ENCODE data around the gene NDFIP2. TPM values are rescaled to one million over a fixed set of nuclear protein-coding genes. Genes with fewer than 3 reads are reported as not detected.

NDFIP2 gene
- total RNA-seq, 1 donor, result 41.0 TPM

DNA sequence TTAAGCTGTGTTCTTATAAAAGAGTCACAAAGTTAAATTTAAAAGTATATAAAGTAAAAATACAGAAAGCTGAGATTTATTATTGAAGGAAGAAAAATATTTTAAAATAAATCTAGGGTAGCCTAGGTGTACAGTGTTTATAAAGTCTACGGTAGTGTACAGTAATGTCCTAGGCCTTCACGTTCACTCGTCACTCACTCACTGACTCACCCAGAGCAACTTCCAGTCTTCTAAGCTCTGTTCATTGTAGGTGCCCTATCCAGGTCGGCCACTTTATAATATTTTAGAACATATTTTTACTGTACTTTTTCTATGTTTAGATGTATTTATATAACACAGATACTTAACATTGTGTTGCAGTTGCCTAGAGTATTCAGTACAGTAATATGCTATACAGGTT lies 47.4 kb downstream of the NDFIP2 start:
- no peak overlapping the region for H3K4me3 ChIP-seq (ENCODE audit: low read depth, low read length)
- TF ChIP-seq, protein P1, sequence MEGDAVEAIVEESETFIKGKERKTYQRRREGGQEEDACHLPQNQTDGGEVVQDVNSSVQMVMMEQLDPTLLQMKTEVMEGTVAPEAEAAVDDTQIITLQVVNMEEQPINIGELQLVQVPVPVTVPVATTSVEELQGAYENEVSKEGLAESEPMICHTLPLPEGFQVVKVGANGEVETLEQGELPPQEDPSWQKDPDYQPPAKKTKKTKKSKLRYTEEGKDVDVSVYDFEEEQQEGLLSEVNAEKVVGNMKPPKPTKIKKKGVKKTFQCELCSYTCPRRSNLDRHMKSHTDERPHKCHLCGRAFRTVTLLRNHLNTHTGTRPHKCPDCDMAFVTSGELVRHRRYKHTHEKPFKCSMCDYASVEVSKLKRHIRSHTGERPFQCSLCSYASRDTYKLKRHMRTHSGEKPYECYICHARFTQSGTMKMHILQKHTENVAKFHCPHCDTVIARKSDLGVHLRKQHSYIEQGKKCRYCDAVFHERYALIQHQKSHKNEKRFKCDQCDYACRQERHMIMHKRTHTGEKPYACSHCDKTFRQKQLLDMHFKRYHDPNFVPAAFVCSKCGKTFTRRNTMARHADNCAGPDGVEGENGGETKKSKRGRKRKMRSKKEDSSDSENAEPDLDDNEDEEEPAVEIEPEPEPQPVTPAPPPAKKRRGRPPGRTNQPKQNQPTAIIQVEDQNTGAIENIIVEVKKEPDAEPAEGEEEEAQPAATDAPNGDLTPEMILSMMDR (IDR thresholded peaks at IDR 0.05; ENCODE audit: insufficient read depth, low read length), result no peak
- no peak for DNase-seq (ENCODE audit: low read depth)

DNA sequence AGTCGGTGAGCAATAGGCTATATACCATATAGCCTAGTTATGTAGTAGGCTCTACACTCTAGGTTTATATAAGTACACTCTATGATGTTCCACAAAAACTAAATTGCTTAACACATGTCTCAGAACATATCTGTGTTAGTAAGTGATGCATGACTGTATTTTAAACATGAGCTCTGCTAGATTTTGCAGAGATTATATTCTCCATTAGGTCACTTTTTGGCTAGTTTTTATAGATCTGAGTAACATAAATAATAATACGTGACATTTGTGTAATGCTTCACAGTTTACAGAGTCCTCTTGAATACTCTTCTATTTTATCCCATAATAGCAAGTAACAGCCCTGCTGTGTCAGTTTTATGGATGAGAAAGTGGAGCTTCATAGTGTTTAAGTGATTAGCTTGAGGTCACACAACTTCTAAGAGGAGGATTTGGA lies 47.8 kb downstream of the NDFIP2 start:
- no peak overlapping the region for H3K4me3 ChIP-seq (ENCODE audit: low read depth, low read length)
- no peak for DNase-seq (ENCODE audit: low read depth)
- TF ChIP-seq, protein P1 (IDR thresholded peaks at IDR 0.05; ENCODE audit: insufficient read depth, low read length), result no peak

DNA sequence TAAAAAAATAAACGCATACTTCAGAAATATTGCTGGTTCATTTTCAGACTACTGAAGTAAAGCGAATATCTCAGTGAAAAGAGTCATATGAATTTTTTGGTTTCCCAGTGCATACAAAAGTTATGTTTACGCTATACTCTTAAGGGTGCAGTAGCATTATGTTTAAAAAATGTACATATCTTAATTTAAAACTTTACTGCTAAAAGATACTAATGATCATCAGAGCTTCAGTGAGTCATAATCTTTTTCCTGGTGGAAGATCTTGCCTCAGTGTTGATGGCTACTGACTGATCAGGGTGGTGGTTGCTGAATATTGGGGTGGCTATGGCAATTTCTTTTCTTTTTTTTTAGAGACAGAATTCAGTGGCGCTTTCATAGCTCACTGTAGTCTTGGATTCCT lies 48.9 kb downstream of the NDFIP2 start:
- DNase-seq (ENCODE audit: low read depth), result no peak
- TF ChIP-seq, protein P1 (IDR thresholded peaks at IDR 0.05; ENCODE audit: insufficient read depth, low read length), result no peak
- no peak overlapping the region for H3K4me3 ChIP-seq (ENCODE audit: low read depth, low read length)

DNA sequence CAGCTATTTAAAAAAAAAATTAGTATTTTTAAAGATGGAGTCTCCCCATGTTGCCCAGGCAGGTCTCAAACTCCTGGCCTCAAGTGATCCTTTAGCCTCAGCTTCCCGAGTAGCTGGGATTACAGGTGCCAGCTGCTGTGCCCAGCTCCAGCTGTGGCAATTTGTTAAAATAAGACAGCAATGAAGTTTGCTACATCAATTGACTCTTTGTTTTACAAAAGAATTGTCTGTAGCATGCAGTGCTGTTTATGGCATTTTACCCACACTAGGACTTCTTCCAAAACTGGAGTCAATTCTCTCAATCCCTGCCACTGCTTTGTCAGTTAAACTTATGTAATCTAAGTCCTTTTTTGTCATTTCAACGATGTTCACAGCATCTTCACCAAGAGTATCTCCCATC lies 49.3 kb downstream of the NDFIP2 start:
- TF ChIP-seq, protein P1 (IDR thresholded peaks at IDR 0.05; ENCODE audit: insufficient read depth, low read length), result no peak
- no peak for DNase-seq (ENCODE audit: low read depth)
- no peak overlapping the region for H3K4me3 ChIP-seq (ENCODE audit: low read depth, low read length)

DNA sequence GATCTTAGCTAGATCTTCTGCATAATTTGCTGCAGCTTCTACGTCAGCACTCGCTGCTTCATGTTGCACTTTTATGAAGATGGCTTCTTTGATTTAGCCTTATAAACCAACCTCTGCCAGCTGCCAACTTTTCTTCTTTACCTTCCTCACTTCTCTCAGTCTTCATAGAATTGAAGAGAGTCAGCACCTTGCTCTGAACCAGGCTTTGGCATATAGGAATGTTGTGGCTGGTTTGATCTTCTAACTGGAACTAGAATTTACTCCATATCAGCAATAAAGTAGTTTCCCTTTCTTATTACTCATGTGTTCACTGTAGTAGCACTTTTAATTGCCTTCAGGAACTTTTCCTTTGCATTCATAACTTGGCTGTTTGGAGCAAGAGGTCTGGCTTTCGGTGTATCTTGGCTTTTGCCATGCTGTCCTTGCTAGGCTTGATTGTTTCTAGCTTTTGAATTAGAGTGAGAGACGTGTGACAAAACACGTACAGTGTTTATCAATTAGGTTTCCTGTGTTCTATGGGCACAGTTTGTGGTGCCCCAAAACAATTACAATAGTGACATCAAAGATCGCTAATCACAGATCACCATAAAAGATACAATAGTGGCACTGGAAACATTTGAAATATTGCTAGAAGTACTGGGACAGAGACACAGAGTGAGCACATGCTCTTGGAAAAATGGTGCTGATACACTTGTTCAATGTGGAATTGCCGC lies 50.7 kb downstream of the NDFIP2 start:
- TF ChIP-seq, protein P1 (IDR thresholded peaks at IDR 0.05; ENCODE audit: insufficient read depth, low read length), result no peak
- no peak for DNase-seq (ENCODE audit: low read depth)

DNA sequence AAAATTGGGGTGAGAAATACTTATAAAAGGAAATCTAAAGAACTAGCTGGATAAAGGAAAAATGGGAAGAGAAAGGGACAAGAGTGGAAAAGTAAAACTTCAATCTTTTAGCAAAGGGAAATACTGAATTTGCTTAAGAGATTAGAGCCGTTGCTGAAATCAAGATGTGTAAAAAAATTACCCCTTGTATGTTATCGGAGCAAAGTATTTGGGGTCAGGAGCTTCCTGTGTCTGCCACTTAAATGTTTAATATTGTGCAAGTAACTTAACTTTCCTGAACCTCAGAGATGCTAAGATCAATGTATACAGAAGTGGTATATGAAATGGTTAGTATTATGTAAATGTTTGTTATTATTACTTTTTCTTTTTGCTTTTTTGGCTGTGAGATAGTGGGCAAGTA lies 51.6 kb downstream of the NDFIP2 start:
- TF ChIP-seq, protein P1 (IDR thresholded peaks at IDR 0.05; ENCODE audit: insufficient read depth, low read length), result no peak
- H3K4me3 ChIP-seq (ENCODE audit: low read depth, low read length), result no peak overlapping the region
- no peak for DNase-seq (ENCODE audit: low read depth)

More for the DNA sequence above, 50.7 kb downstream of the NDFIP2 start:
- no peak overlapping the region for H3K4me3 ChIP-seq (ENCODE audit: low read depth, low read length)
